Uterus (tissue), 2 donors: ENCODE data around the gene STIP1.

Source experiments
- POLR2A ChIP-seq, 2 donors: fragments of 450-650 bp; IDR thresholded peaks; one replicate each; pipeline ENCODE4 v1.6.1; 2016; ENCODE audit warnings: antibody characterized with exemption in 2 of 2, mild to moderate bottlenecking in 1 of 2, moderate library complexity in 1 of 2
- TF ChIP-seq, protein P1 (sequence below), 4 experiments: fragments of 200-600 bp in 2 of 4; fragments of 450-650 bp in 2 of 4; sonication (generic) in 2 of 4; IDR thresholded peaks; one replicate each; pipeline ENCODE4 v1.5.1; 2016 to 2019; ENCODE audit warnings: antibody characterized with exemption in 4 of 4, mild to moderate bottlenecking in 2 of 4, moderate library complexity in 1 of 4

DNA sequence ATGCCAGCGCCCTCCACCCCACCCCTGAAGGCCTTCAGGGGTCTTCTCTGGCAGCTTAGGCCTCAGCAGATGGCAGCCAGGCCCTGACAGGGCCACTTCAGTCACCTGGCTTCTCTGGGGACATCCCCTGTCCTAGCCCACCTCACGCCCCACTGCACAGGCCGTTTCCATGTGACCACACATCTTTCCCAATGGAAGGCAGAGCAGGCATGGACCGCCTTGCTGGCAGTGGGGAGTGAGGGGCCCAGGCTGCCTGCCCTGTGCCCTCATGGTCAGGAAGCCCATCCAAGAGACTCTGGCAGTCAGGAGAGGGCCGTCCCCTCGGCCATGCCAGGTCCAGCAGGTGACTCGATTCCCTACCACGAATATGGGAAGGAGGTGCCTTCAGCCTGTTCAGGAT lies 45.9 kb upstream of the STIP1 start:
- TF ChIP-seq, protein P1, sequence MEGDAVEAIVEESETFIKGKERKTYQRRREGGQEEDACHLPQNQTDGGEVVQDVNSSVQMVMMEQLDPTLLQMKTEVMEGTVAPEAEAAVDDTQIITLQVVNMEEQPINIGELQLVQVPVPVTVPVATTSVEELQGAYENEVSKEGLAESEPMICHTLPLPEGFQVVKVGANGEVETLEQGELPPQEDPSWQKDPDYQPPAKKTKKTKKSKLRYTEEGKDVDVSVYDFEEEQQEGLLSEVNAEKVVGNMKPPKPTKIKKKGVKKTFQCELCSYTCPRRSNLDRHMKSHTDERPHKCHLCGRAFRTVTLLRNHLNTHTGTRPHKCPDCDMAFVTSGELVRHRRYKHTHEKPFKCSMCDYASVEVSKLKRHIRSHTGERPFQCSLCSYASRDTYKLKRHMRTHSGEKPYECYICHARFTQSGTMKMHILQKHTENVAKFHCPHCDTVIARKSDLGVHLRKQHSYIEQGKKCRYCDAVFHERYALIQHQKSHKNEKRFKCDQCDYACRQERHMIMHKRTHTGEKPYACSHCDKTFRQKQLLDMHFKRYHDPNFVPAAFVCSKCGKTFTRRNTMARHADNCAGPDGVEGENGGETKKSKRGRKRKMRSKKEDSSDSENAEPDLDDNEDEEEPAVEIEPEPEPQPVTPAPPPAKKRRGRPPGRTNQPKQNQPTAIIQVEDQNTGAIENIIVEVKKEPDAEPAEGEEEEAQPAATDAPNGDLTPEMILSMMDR (IDR thresholded peaks at IDR 0.05) = no peak
- no peak for TF ChIP-seq POLR2A (IDR thresholded peaks at IDR 0.05)
